Keratinocyte (primary cell): ENCODE results near the gene KLRF1. TPM values are rescaled to one million over a fixed set of nuclear protein-coding genes. Genes with fewer than 3 reads are reported as not detected.
A peak's percentile ranks its signal among the peaks of the same experiment; 100 is the strongest.

Source experiments
- DNase-seq: peaks from one replicate; pipeline ENCODE4 v3.0.0-alpha.2; 2011; ENCODE audit warnings: low read depth, missing footprints, low spot score
- FAIRE-seq: peaks from 2 replicates; lab custom pipeline; 2011; peaks lifted over from hg19 to GRCh38; lab: Jason Lieb, UNC
- H2AFZ ChIP-seq: 2 replicates; pipeline ENCODE4 v1.6.0; 2012; ENCODE audit warnings: low read length, control low read depth, inconsistent platforms; ENCODE audit not compliant: control insufficient read depth
- H3K27ac ChIP-seq: 2 replicates; pipeline ENCODE4 v1.5.1; 2011; ENCODE audit warnings: low read length; ENCODE audit not compliant: control insufficient read depth, insufficient read depth
- H3K27me3 ChIP-seq: 3 replicates; pipeline ENCODE4 v1.6.0; 2011; ENCODE audit warnings: low read length; ENCODE audit not compliant: control insufficient read depth, insufficient read depth; ENCODE audit errors: extremely low read depth
- H3K36me3 ChIP-seq, 2 experiments: 2 replicates in 1 of 2; 3 replicates in 1 of 2; pipeline ENCODE4 v1.5.1; 2011; ENCODE audit warnings: low read length in 2 of 2, mild to moderate bottlenecking in 1 of 2; ENCODE audit not compliant: control insufficient read depth in 2 of 2, insufficient read depth in 2 of 2; ENCODE audit errors: extremely low read depth in 1 of 2
- H3K4me1 ChIP-seq: 3 replicates; pipeline ENCODE4 v1.5.1; 2011; ENCODE audit warnings: low read length; ENCODE audit not compliant: control insufficient read depth, insufficient read depth; ENCODE audit errors: extremely low read depth
- H3K4me2 ChIP-seq: 3 replicates; pipeline ENCODE4 v1.6.0; 2011; ENCODE audit warnings: low read depth, low read length; ENCODE audit not compliant: control insufficient read depth, insufficient read depth; ENCODE audit errors: extremely low read depth
- H3K4me3 ChIP-seq, 3 experiments: fragments of 200-600 bp in 1 of 3; sonication (generic) in 1 of 3; 2 replicates in 2 of 3; 3 replicates in 1 of 3; pipeline ENCODE4 v1.5.1; 2011 to 2016; ENCODE audit warnings: low read length in 3 of 3, mild to moderate bottlenecking in 3 of 3, control low read depth in 2 of 3, inconsistent platforms in 1 of 3, low read depth in 1 of 3, mixed read lengths in 1 of 3, mixed run types in 1 of 3, moderate library complexity in 1 of 3; ENCODE audit not compliant: control insufficient read depth in 2 of 3, insufficient read depth in 2 of 3; ENCODE audit errors: extremely low read depth in 1 of 3
- H3K79me2 ChIP-seq: 2 replicates; pipeline ENCODE4 v1.6.0; 2012; ENCODE audit warnings: low read length; ENCODE audit not compliant: control insufficient read depth, insufficient read depth
- H3K9ac ChIP-seq: 3 replicates; pipeline ENCODE4 v1.6.0; 2011; ENCODE audit warnings: low read length; ENCODE audit not compliant: control insufficient read depth, insufficient read depth; ENCODE audit errors: extremely low read depth
- H3K9me1 ChIP-seq: 3 replicates; pipeline ENCODE4 v1.6.0; 2011; ENCODE audit warnings: low read length; ENCODE audit not compliant: control insufficient read depth, insufficient read depth; ENCODE audit errors: extremely low read depth
- H3K9me3 ChIP-seq: 2 replicates; pipeline ENCODE4 v1.5.1; 2012; ENCODE audit warnings: low read depth, low read length; ENCODE audit not compliant: control insufficient read depth
- H4K20me1 ChIP-seq: 3 replicates; pipeline ENCODE4 v1.6.0; 2011; ENCODE audit warnings: low read length; ENCODE audit not compliant: control insufficient read depth, insufficient read depth; ENCODE audit errors: extremely low read depth
- CTCF ChIP-seq, 3 experiments: IDR thresholded peaks in 1 of 3; conservative IDR thresholded peaks in 1 of 3; optimal IDR thresholded peaks in 1 of 3; 2 replicates in 2 of 3; 3 replicates in 1 of 3; pipeline versions ENCODE3 to v1.5.1; 2011; ENCODE audit warnings: low read length in 3 of 3, mild to moderate bottlenecking in 3 of 3, moderate library complexity in 2 of 3, control low read depth in 1 of 3, inconsistent platforms in 1 of 3; ENCODE audit not compliant: insufficient read depth in 2 of 3; ENCODE audit errors: extremely low read depth in 1 of 3
- EZH2 ChIP-seq: IDR thresholded peaks from one replicate; pipeline ENCODE4 v1.6.1; 2012; ENCODE audit warnings: inconsistent platforms, mild to moderate bottlenecking, low read length, moderate library complexity
- dilution Hi-C: fragments of 300-500 bp; cut with MboI; formaldehyde crosslinking; loops from one replicate; pipeline ENCODE4 v1.7.0; 2020; ENCODE audit warnings: low sequenced_read_pairs; ENCODE audit not compliant: extremely low pct_ligation_motif_present
- polyA plus RNA-seq, 5 experiments: library from polyadenylated mRNA; depleted of rRNA in 3 of 5; stranded (reverse) in 3 of 5; stranded (forward) in 1 of 5; unstranded in 1 of 5; fragments of >200 nt; gene quantifications; 1 replicate in 1 of 5; 2 replicates in 3 of 5; 3 replicates in 1 of 5; pipeline versions ENCODE4 v1.2.1 to v1.2.3, GENCODE V29; 2011 to 2012; ENCODE audit warnings: missing spikeins in 2 of 5, low read depth in 1 of 5, low replicate concordance in 1 of 5

KLRF1 gene
- polyA plus RNA-seq, 1 donor (not counting 4 experiments of a cell fraction or from before 2014, with no cell fraction given) = 0.12 TPM

- Histone ChIP-seq H3K9ac (peak overlapping the region; percentile 82), H3K79me2 (peaks cover 50% of the 10 kb centered on the region), H3K9me1 (no peaks in the 10 kb centered on the region), H3K4me2 (peak overlapping the region; percentile 94), H2AFZ (peak overlapping the region; percentile 94), H3K4me1 (peaks cover 10% of the 10 kb centered on the region), H3K36me3 (no peaks in the 10 kb centered on the region), H3K9me3 (no peaks in the 10 kb centered on the region), H3K4me3 (peak overlapping the region; percentile 36 to 86 (median 84)), H3K27me3 (no peaks in the 10 kb centered on the region), H3K27ac (peak overlapping the region; percentile 87), H4K20me1 (no peaks in the 10 kb centered on the region)
- dilution Hi-C loops = no loop called here
- DNase-seq (no peak), FAIRE-seq (no peak)
- TF ChIP-seq CTCF (optimal IDR thresholded peaks at IDR 0.05 in 1 of 3, IDR thresholded peaks at IDR 0.05 in 1 of 3, conservative IDR thresholded peaks at IDR 0.05 in 1 of 3; ENCODE audit: extremely low read depth in 1 of 3, insufficient read depth in 2 of 3, low read length in 3 of 3) (no peak), EZH2 (no peak)
These were observed 39.6 kb downstream of the KLRF1 start for GRCh38 chr12:9866860-9867269.

- FAIRE-seq = no peak
- Histone ChIP-seq H3K4me1 (peaks cover 17% of the 10 kb centered on the region), H2AFZ (peak overlapping the region; percentile 65), H3K9me3 (no peaks in the 10 kb centered on the region), H3K36me3 (no peaks in the 10 kb centered on the region), H3K27ac (peak overlapping the region; percentile 87), H3K79me2 (peaks cover 50% of the 10 kb centered on the region), H3K9ac (peak overlapping the region; percentile 82), H3K9me1 (no peaks in the 10 kb centered on the region), H4K20me1 (no peaks in the 10 kb centered on the region), H3K27me3 (no peaks in the 10 kb centered on the region), H3K4me3 (peak overlapping the region; percentile 36 to 86 (median 84)), H3K4me2 (peak overlapping the region; percentile 94)
- TF ChIP-seq CTCF (optimal IDR thresholded peaks at IDR 0.05 in 1 of 3, IDR thresholded peaks at IDR 0.05 in 1 of 3, conservative IDR thresholded peaks at IDR 0.05 in 1 of 3; ENCODE audit: extremely low read depth in 1 of 3, insufficient read depth in 2 of 3, low read length in 3 of 3) = no peak
- no peak for TF ChIP-seq EZH2
- DNase-seq = no peak
- dilution Hi-C loops = no loop called here
These were observed 40.2 kb downstream of the KLRF1 start for GRCh38 chr12:9867531-9867930.
